Mammary epithelial cell (primary cell): ENCODE results near the gene LSP1.

ENCODE experiments used
- EZH2 ChIP-seq: IDR thresholded peaks from 2 replicates; pipeline ENCODE4 v1.6.1; 2012; ENCODE audit warnings: low read length, inconsistent platforms, borderline replicate concordance
- TF ChIP-seq, protein P1 (sequence below), 2 donors: IDR thresholded peaks in 1 of 2; conservative IDR thresholded peaks in 1 of 2; 2 replicates each; pipeline ENCODE4 v1.5.1; 2011 to 2012; ENCODE audit warnings: inconsistent platforms in 2 of 2, low read length in 2 of 2, mild to moderate bottlenecking in 2 of 2, control low read depth in 1 of 2, low read depth in 1 of 2; ENCODE audit not compliant: insufficient read depth in 1 of 2; ENCODE audit errors: extremely low read depth in 1 of 2

DNA sequence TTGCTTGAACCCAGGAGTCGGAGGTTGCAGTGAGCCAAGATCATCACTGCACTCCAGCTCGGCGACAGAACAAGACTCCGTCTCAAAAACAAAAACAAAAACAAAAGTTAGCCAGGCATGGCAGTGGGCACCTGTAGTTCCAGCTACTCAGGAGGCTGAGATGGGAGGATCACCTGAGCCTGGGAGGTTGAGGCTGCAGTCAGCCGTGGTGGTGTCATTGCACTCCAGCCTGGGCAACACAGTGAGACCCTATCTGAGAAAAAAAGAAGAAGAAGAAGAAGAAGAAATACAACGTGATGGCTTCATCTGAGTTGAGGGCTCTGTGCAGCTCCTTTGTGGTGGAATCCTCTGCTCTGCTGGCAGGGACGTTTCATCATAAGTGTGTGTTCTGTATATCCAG is 56.6 kb downstream of the LSP1 start:
- TF ChIP-seq, protein P1, sequence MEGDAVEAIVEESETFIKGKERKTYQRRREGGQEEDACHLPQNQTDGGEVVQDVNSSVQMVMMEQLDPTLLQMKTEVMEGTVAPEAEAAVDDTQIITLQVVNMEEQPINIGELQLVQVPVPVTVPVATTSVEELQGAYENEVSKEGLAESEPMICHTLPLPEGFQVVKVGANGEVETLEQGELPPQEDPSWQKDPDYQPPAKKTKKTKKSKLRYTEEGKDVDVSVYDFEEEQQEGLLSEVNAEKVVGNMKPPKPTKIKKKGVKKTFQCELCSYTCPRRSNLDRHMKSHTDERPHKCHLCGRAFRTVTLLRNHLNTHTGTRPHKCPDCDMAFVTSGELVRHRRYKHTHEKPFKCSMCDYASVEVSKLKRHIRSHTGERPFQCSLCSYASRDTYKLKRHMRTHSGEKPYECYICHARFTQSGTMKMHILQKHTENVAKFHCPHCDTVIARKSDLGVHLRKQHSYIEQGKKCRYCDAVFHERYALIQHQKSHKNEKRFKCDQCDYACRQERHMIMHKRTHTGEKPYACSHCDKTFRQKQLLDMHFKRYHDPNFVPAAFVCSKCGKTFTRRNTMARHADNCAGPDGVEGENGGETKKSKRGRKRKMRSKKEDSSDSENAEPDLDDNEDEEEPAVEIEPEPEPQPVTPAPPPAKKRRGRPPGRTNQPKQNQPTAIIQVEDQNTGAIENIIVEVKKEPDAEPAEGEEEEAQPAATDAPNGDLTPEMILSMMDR (conservative IDR thresholded peaks at IDR 0.05 in 1 of 2, IDR thresholded peaks at IDR 0.05 in 1 of 2; ENCODE audit: extremely low read depth in 1 of 2, insufficient read depth in 1 of 2, low read depth in 1 of 2, low read length in 2 of 2) = no peak
- no peak for TF ChIP-seq EZH2
